CD4-positive, alpha-beta T cell treated with Interleukin-6 at 100 ng/mL for 8 hours (primary cell): Measurements from ENCODE around the gene HBG1.
"Not testable (repeated sequence)": the region's sequence is repeated elsewhere in the genome, so short reads cannot be mapped to it uniquely, and the experiment has no call there.

Experiments
- DNase-seq: peaks from one replicate; pipeline ENCODE4 v3.0.0-alpha.2; 2020; ENCODE audit warnings: mixed read lengths, low spot score

The HBG1 gene

GRCh38 chr11:5249807-5250396 is at the start of gene HBG1:
HBG1 (minus strand) TSS chr11:5249857; CDS start chr11:5249804, 53 bp downstream.
- DNase-seq: not testable (repeated sequence)

GRCh38 chr11:5298451-5298850 is 48.8 kb upstream of the HBG1 start:
- DNase-seq: no peak

DNA sequence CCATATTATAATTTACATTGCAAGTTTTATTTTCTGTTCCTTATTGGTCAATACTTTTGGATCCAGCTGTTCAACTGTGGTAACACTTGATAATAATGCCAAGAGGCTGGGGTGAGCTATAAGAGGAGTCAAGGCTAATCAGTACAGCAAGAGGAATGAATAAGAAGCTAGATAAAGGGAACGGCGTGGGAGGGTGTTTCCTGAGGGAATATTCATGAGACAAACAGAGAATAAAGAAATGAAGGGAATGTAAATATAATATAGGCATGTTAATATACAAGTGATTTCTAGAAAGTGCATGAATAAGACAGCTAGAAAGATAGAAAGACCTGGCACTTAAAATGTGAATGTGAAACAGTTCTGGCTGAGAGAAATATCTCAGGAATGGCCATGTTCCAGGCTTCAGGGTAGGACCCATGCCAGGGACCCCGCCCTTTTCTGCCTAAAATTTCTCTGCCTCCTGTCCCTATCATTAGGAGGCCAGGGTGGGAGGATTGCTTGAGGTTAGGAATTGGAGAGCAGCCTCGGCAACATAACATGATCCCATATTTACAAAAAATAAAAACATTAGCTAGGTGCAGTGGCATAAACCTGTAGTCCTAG is 48.2 kb upstream of the HBG1 start:
- DNase-seq: no peak

DNA sequence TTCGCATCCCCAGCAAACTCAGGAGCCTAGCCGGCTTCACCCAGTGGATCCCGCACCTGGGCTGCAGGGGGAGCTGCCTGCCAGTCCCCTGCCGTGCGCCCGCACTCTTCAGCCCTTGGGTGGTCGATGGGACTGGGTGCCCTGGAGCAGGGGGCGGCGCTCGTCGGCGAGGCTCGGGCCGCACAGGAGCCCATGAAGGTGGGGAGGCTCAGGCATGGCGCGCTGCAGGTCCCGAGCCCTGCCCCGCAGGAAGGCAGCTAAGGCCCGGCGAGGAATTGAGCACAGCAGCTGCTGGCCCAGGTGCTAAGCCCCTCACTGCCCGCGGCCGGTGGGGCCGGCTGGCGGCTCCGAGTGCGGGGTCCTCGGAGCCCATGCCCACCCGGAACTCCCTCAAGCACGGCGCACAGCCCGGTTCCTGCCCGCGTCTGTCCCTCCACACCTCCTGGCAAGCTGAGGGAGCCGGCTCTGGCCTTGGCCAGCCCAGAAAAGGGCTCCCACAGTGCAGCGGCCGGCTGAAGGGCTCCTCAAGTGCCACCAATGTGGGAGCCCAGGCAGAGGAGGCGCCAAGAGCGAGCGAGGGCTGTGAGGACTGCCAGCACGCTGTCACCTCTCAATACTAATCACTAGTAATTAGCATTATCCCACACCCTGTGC is 44.8 kb upstream of the HBG1 start:
- DNase-seq: not testable (repeated sequence)

- no peak for DNase-seq
These were observed 43.4 kb upstream of the HBG1 start for GRCh38 chr11:5293028-5293427.

DNA sequence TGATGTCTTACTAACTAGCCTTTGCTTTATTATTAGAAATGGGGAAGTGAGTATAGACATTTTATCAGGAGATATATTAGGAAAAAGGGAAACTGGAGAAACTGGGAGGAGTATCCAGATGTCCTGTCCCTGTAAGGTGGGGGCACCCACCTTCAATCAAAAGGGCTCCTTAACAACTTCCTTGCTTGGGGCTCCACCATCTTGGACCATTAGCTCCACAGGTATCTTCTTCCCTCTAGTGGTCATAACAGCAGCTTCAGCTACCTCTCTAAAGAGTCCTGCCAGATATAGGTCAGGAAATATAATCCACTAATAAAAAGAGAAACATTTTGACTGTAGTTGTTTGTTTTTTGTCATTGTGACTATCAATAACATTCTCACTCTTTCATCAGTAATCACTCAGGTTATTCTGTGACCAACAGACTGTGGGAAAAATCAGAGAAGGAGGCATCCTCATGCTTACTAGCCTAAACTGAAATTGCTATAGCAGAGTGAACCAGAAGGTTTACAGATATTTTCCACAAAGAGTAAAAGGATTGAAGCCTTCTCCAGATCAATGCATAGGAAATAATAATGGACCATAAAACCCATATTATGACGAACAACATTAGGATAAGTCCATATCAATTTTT is 41.7 kb upstream of the HBG1 start:
- DNase-seq: no peak

DNA sequence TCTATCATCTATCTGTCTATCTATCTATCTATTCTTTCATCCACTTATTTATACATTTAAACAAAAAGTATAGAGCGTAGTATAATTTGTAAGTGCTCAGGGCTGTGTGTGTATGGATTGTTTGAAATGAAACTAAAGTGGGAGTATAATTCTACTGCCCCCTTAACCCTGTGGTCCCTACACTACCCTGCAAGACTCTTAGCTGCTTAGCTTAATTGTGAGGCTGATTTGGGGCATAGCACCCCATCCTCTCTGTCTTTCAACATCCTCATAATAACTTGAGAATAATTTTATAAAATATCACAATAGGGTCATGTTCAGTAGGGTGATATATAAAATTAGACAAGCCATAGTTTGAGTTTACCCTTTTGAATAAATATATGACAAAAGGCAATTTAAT is 40.4 kb upstream of the HBG1 start:
- no peak for DNase-seq

- DNase-seq: no peak
These were observed 40.0 kb upstream of the HBG1 start for GRCh38 chr11:5289696-5290095.

GRCh38 chr11:5288906-5289550 is 39.4 kb upstream of the HBG1 start:
- no peak for DNase-seq

GRCh38 chr11:5288108-5288905 is 38.6 kb upstream of the HBG1 start:
- no peak for DNase-seq

GRCh38 chr11:5286901-5287300 is 37.2 kb upstream of the HBG1 start:
- DNase-seq: no peak

DNA sequence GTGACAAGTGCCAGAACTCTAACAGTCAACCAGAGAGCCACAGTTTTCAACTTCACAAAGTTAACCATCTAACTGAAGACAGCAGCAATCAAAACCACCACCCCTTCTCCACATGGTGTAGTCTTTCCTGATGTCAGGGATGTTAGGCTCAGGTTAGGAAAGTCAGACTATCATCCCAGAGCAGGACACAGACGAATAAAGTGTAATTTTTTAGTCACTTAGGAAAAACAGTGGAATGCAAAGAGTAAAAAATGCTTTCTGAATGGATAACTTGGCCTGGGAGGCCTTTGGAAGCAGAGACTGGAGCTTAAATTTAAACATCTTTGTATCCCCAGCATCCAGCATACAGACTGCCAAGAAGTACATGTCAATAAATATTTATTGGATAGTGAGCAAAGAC is 36.7 kb upstream of the HBG1 start:
- DNase-seq: no peak

- DNase-seq: no peak
These were observed 36.2 kb upstream of the HBG1 start for GRCh38 chr11:5285703-5286340.

- no peak for DNase-seq
These were observed 35.0 kb upstream of the HBG1 start for GRCh38 chr11:5284637-5285036.

GRCh38 chr11:5283882-5284281 is 34.2 kb upstream of the HBG1 start:
- DNase-seq: no peak

GRCh38 chr11:5283086-5283485 is 33.4 kb upstream of the HBG1 start:
- no peak for DNase-seq

DNA sequence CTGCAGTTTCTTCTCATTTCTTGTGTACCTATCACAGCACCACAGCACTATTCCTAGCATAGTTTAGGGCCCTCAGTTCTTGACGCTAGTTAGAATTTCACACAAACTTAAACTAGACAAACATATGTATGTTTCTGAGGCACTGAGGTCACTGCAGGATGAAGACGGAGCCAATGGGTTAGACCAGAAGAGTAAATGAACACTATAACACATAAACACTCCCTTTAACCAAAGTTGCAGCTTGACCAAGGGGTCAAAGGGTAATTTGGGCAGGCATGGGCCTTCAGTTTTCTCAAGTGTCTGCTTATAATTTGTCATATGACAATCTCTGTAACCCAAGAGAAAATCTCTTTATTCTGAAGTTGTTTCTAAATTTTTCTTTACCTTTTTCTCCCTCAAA is 33.0 kb upstream of the HBG1 start:
- no peak for DNase-seq

- no peak for DNase-seq
These were observed 31.9 kb upstream of the HBG1 start for GRCh38 chr11:5281596-5281995.

DNA sequence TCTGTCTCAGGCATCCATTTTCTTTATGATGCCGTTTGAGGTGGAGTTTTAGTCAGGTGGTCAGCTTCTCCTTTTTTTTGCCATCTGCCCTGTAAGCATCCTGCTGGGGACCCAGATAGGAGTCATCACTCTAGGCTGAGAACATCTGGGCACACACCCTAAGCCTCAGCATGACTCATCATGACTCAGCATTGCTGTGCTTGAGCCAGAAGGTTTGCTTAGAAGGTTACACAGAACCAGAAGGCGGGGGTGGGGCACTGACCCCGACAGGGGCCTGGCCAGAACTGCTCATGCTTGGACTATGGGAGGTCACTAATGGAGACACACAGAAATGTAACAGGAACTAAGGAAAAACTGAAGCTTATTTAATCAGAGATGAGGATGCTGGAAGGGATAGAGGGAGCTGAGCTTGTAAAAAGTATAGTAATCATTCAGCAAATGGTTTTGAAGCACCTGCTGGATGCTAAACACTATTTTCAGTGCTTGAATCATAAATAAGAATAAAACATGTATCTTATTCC is 31.0 kb upstream of the HBG1 start:
- DNase-seq: no peak

GRCh38 chr11:5279471-5280090 is 29.9 kb upstream of the HBG1 start:
- DNase-seq: no peak
